Measurements from ENCODE around the gene ITGB2.

GRCh38 chr21:44962403-44962966 lies 41.8 kb upstream of the ITGB2 start:
- TF ChIP-seq POLR2A (IDR thresholded peaks at IDR 0.05): no peak
- TF ChIP-seq CTCF (IDR thresholded peaks at IDR 0.05): no peak
